Kidney (tissue), 14 donors: ENCODE measurements around the gene CNIH2. TPM values are rescaled to one million over a fixed set of nuclear protein-coding genes. Genes with fewer than 3 reads are reported as not detected.

ENCODE experiments used
- DNase-seq, 5 donors: peaks; one replicate each; pipeline ENCODE4 v3.0.0-alpha.2; 2013 to 2020
- FAIRE-seq: peaks from 2 replicates; lab custom pipeline; 2012; peaks lifted over from hg19 to GRCh38; lab: Jason Lieb, UNC
- H3K27ac ChIP-seq, 2 donors: one replicate each; pipeline ENCODE4 v1.7.0; 2013; ENCODE audit warnings: low read depth in 2 of 2, low read length in 2 of 2, inconsistent platforms in 1 of 2
- H3K27me3 ChIP-seq: one replicate; pipeline ENCODE4 v1.7.1; 2013; ENCODE audit warnings: low read length, inconsistent platforms; ENCODE audit not compliant: control insufficient read depth, insufficient read depth
- H3K36me3 ChIP-seq, 3 donors: one replicate each; pipeline versions ENCODE4 v1.7.0 to v1.7.1; 2013; ENCODE audit warnings: low read length in 3 of 3, control low read depth in 1 of 3, inconsistent platforms in 1 of 3; ENCODE audit not compliant: insufficient read depth in 3 of 3, control insufficient read depth in 2 of 3
- H3K4me1 ChIP-seq, 3 donors: one replicate each; pipeline versions ENCODE4 v1.7.0 to v1.7.1; 2013; ENCODE audit warnings: low read length in 3 of 3, inconsistent platforms in 1 of 3, low read depth in 1 of 3; ENCODE audit not compliant: control insufficient read depth in 2 of 3, insufficient read depth in 2 of 3
- H3K4me3 ChIP-seq, 3 donors: one replicate each; pipeline versions ENCODE4 v1.7.0 to v1.8.1; 2013; ENCODE audit warnings: low read length in 3 of 3, control low read depth in 1 of 3, inconsistent platforms in 1 of 3
- H3K9ac ChIP-seq, 3 donors: one replicate each; pipeline versions ENCODE4 v1.7.0 to v1.7.1; 2013; ENCODE audit warnings: low read length in 3 of 3, control low read depth in 1 of 3, inconsistent platforms in 1 of 3
- H3K9me3 ChIP-seq, 3 donors: one replicate each; pipeline versions ENCODE4 v1.7.0 to v1.7.1; 2013; ENCODE audit warnings: low read length in 3 of 3, control low read depth in 1 of 3, inconsistent platforms in 1 of 3; ENCODE audit not compliant: control insufficient read depth in 2 of 3, insufficient read depth in 1 of 3
- CTCF ChIP-seq: IDR thresholded peaks from 3 replicates; pipeline ENCODE4 v1.5.1; 2012; ENCODE audit warnings: mild to moderate bottlenecking, moderate library complexity, borderline replicate concordance; ENCODE audit not compliant: insufficient read depth; ENCODE audit errors: extremely low read depth
- intact Hi-C: fragments of 100-400 bp; cut with DNase I; formaldehyde crosslinking; loops from one replicate; pipeline ENCODE4 v1.11.1; 2022
- polyA plus RNA-seq: library from polyadenylated mRNA; stranded (reverse); fragments of 350-450 nt; fragmentation: Illumina TruSeq; extraction: RNeasy Lipid Tissue Mini Kit (QIAGEN cat#74804); gene quantifications from one replicate; pipeline ENCODE4 v1.2.3, GENCODE V29; 2014; ENCODE audit warnings: low read depth, low replicate concordance; ENCODE audit not compliant: insufficient read depth
- total RNA-seq: library from RNA; stranded (reverse); fragmentation: NEBNext Ultra II Directional; extraction: Animal tissue kit (Norgen Biotek cat#: 25700); gene quantifications from one replicate; pipeline ENCODE4 v1.2.1, GENCODE V29; 2021
- donor health status: control.
- donor health status: control.
- donor health status: control.
- donor health status: control.
- donor health status: control.
- donor health status: DM: yes; HTN: yes; CAD: no.
- donor health status: Normal renal cell carcinoma (clear cell type).

CNIH2 gene
- total and polyA plus RNA-seq, 2 donors from 2014 or later: 0.63 TPM; not detected in 1

- DNase-seq (no peak), FAIRE-seq (no peak)
- Histone ChIP-seq H3K9ac (no peak overlapping the region), H3K27ac (no peak overlapping the region), H3K4me3 (no peak overlapping the region), H3K9me3 (no peaks in the 10 kb centered on the region), H3K27me3 (no peaks in the 10 kb centered on the region), H3K4me1 (no peaks in the 10 kb centered on the region), H3K36me3 (peaks cover 2 to 46% (median 33%) of the 10 kb centered on the region in 3 donors)
- intact Hi-C loops: no loop called here
- no peak for TF ChIP-seq CTCF
Measured at GRCh38 chr11:66235141-66235540, 42.8 kb upstream of the CNIH2 start.

GRCh38 chr11:66237867-66238266 lies 40.1 kb upstream of the CNIH2 start:
- FAIRE-seq: no peak
- Histone ChIP-seq H3K4me3 (no peak overlapping the region), H3K4me1 (no peaks in the 10 kb centered on the region), H3K9me3 (no peaks in the 10 kb centered on the region), H3K9ac (no peak overlapping the region), H3K36me3 (peaks cover 0 to 31% (median 19%) of the 10 kb centered on the region in 3 donors), H3K27me3 (no peaks in the 10 kb centered on the region), H3K27ac (no peak overlapping the region)
- DNase-seq: no peak
- intact Hi-C loops: no loop called here
- TF ChIP-seq CTCF: no peak

- DNase-seq: no peak
- TF ChIP-seq CTCF: no peak
- FAIRE-seq: no peak
- no peaks in the 10 kb centered on the region for H3K4me1 ChIP-seq
- no peaks in the 10 kb centered on the region for H3K9me3 ChIP-seq
- H3K9ac ChIP-seq: no peak overlapping the region
- peaks cover 0 to 26% (median 18%) of the 10 kb centered on the region in 3 donors for H3K36me3 ChIP-seq
- intact Hi-C loops: no loop called here
- no peak overlapping the region for H3K4me3 ChIP-seq
- H3K27me3 ChIP-seq: no peaks in the 10 kb centered on the region
- no peak overlapping the region for H3K27ac ChIP-seq
Measured at GRCh38 chr11:66238786-66239413, 39.1 kb upstream of the CNIH2 start.
